Right lobe of liver (tissue), 6 donors: ENCODE results near the gene BHLHE23. TPM values are rescaled to one million over a fixed set of nuclear protein-coding genes. Genes with fewer than 3 reads are reported as not detected.

Experiments
- ATAC-seq, 4 donors: fragments of 200-7000 bp; cut with Tn5 transposase; one replicate each; pipeline ENCODE4 v1.9.1; 2020; ENCODE audit warnings: mild to moderate bottlenecking in 4 of 4, moderate library complexity in 4 of 4
- DNase-seq, 3 donors: peaks; one replicate each; pipeline ENCODE4 v3.0.0-alpha.2; 2020
- H3K27ac ChIP-seq, 3 donors: fragments of 200-600 bp; one replicate each; pipeline ENCODE4 v1.8.0; 2022
- H3K27me3 ChIP-seq, 2 donors: fragments of 200-600 bp; one replicate each; pipeline ENCODE4 v1.8.0; 2022
- H3K36me3 ChIP-seq, 4 donors: fragments of 200-600 bp; sonication (generic) in 1 of 4; one replicate each; pipeline versions ENCODE4 v1.5.1 to v1.8.0; 2017 to 2022; ENCODE audit warnings: control low read depth in 1 of 4
- H3K4me1 ChIP-seq, 4 donors: fragments of 200-600 bp; sonication (generic) in 1 of 4; one replicate each; pipeline versions ENCODE4 v1.5.1 to v1.8.0; 2017 to 2022; ENCODE audit warnings: control low read depth in 1 of 4
- H3K4me3 ChIP-seq, 3 donors: fragments of 200-600 bp; one replicate each; pipeline ENCODE4 v1.8.0; 2022
- H3K9me3 ChIP-seq, 4 donors: fragments of 200-600 bp; sonication (generic) in 1 of 4; one replicate each; pipeline versions ENCODE4 v1.5.1 to v1.8.0; 2017 to 2022; ENCODE audit warnings: control low read depth in 1 of 4
- POLR2A ChIP-seq: fragments of 450-650 bp; IDR thresholded peaks from one replicate; pipeline ENCODE4 v1.6.1; 2017; ENCODE audit warnings: antibody characterized with exemption, mild to moderate bottlenecking
- WGBS: methylation state at CpG from one replicate; pipeline ENCODE4 v1.1.6; 2018; ENCODE audit warnings: low coverage, low lambda C conversion rate; ENCODE audit not compliant: insufficient coverage; ENCODE audit errors: missing lambda C conversion rate; 5-methylcytosine and 5-hydroxymethylcytosine counted together
- intact Hi-C, 2 donors: fragments of 100-400 bp; cut with DNase I; formaldehyde crosslinking; loops; one replicate each; pipeline versions ENCODE4 v1.11.2 to v1.14.1; 2022
- total RNA-seq, 6 experiments: library from RNA; depleted of rRNA in 2 of 6; stranded (reverse); fragments of >200 nt in 2 of 6; fragmentation: NEBNext Ultra II Directional in 3 of 6; extraction: Animal tissue kit (Norgen Biotek cat#: 25700) in 3 of 6; gene quantifications; one replicate each; pipeline versions ENCODE4 v1.1.0 to v1.2.4, GENCODE V29; 2016 to 2023
- TF ChIP-seq, protein P1 (sequence below), 4 donors: fragments of 200-600 bp in 3 of 4; fragments of 450-650 bp in 1 of 4; IDR thresholded peaks; one replicate each; pipeline versions ENCODE4 v1.5.1 to v1.8.0; 2016 to 2022; ENCODE audit warnings: antibody characterized with exemption in 4 of 4, mild to moderate bottlenecking in 2 of 4
- donor health status: DM: no; HTN: yes; CAD: no.
- donor health status: DM: no; HTN: no; CAD: no.
- donor health status: DM: no; HTN: no; CAD: no.
- donor health status: DM: no; HTN: yes; CAD: no.
- donor health status: DM: no; HTN: yes; CAD: no.

The BHLHE23 gene
- total RNA-seq, 6 experiments from 2014 or later, result not detected

GRCh38 chr20:63045401-63045800 lies 38.6 kb upstream of the BHLHE23 start:
- TF ChIP-seq, protein P1, sequence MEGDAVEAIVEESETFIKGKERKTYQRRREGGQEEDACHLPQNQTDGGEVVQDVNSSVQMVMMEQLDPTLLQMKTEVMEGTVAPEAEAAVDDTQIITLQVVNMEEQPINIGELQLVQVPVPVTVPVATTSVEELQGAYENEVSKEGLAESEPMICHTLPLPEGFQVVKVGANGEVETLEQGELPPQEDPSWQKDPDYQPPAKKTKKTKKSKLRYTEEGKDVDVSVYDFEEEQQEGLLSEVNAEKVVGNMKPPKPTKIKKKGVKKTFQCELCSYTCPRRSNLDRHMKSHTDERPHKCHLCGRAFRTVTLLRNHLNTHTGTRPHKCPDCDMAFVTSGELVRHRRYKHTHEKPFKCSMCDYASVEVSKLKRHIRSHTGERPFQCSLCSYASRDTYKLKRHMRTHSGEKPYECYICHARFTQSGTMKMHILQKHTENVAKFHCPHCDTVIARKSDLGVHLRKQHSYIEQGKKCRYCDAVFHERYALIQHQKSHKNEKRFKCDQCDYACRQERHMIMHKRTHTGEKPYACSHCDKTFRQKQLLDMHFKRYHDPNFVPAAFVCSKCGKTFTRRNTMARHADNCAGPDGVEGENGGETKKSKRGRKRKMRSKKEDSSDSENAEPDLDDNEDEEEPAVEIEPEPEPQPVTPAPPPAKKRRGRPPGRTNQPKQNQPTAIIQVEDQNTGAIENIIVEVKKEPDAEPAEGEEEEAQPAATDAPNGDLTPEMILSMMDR (IDR thresholded peaks at IDR 0.05), result no peak
- TF ChIP-seq POLR2A, result no peak
- ATAC-seq (no peak), DNase-seq (peak in 1 of 3 donors; percentile 37)
- Histone ChIP-seq H3K27me3 (no peaks in the 10 kb centered on the region), H3K9me3 (no peaks in the 10 kb centered on the region), H3K36me3 (no peaks in the 10 kb centered on the region), H3K27ac (no peak overlapping the region), H3K4me3 (no peak overlapping the region), H3K4me1 (no peaks in the 10 kb centered on the region)
- intact Hi-C loops, result no loop called here
- 37% methylated on average over 6 of the region's 14 CpGs for WGBS

- ATAC-seq, result peak in 1 of 4 donors; percentile 17
- peak in 2 of 3 donors; percentile 11 to 35 for DNase-seq
- TF ChIP-seq POLR2A, result no peak
- TF ChIP-seq, protein P1 (IDR thresholded peaks at IDR 0.05), result no peak
- 31% methylated on average over 6 of the region's 16 CpGs for WGBS
- intact Hi-C loops, result no loop called here
- H3K4me3 ChIP-seq, result no peak overlapping the region
- H3K27ac ChIP-seq, result no peak overlapping the region
- H3K4me1 ChIP-seq, result no peaks in the 10 kb centered on the region
- H3K9me3 ChIP-seq, result no peaks in the 10 kb centered on the region
- H3K36me3 ChIP-seq, result no peaks in the 10 kb centered on the region
- H3K27me3 ChIP-seq, result no peaks in the 10 kb centered on the region
Measured at GRCh38 chr20:63044605-63045004, 37.8 kb upstream of the BHLHE23 start.

- Histone ChIP-seq H3K4me1 (no peaks in the 10 kb centered on the region), H3K9me3 (no peaks in the 10 kb centered on the region), H3K36me3 (no peaks in the 10 kb centered on the region), H3K27me3 (no peaks in the 10 kb centered on the region), H3K4me3 (no peak overlapping the region), H3K27ac (no peak overlapping the region)
- DNase-seq, result peak in 2 of 3 donors; percentile 5 to 31
- intact Hi-C loops, result no loop called here
- no peak for ATAC-seq
- WGBS, result 53% methylated on average over 3 of the region's 25 CpGs
- no peak for TF ChIP-seq POLR2A
- TF ChIP-seq, protein P1 (IDR thresholded peaks at IDR 0.05), result no peak
Measured at GRCh38 chr20:63044204-63044600, 37.4 kb upstream of the BHLHE23 start.

GRCh38 chr20:63043348-63044203 lies 36.8 kb upstream of the BHLHE23 start:
- no peaks in the 10 kb centered on the region for H3K36me3 ChIP-seq
- no peak for TF ChIP-seq POLR2A
- TF ChIP-seq, protein P1 (IDR thresholded peaks at IDR 0.05), result no peak
- no peaks in the 10 kb centered on the region for H3K4me1 ChIP-seq
- H3K9me3 ChIP-seq, result no peaks in the 10 kb centered on the region
- 69% methylated on average over 12 of the region's 64 CpGs for WGBS
- no peaks in the 10 kb centered on the region for H3K27me3 ChIP-seq
- H3K27ac ChIP-seq, result no peak overlapping the region
- peak in 2 of 3 donors; percentile 16 to 39 for DNase-seq
- intact Hi-C loops, result no loop called here
- no peak for ATAC-seq
- H3K4me3 ChIP-seq, result no peak overlapping the region
